ENCODE data around the gene KAT6B. TPM values are rescaled to one million over a fixed set of nuclear protein-coding genes. Genes with fewer than 3 reads are reported as not detected.

The KAT6B gene
- total RNA-seq, 2 experiments from 2014 or later: 23.1 to 26.9 TPM

DNA sequence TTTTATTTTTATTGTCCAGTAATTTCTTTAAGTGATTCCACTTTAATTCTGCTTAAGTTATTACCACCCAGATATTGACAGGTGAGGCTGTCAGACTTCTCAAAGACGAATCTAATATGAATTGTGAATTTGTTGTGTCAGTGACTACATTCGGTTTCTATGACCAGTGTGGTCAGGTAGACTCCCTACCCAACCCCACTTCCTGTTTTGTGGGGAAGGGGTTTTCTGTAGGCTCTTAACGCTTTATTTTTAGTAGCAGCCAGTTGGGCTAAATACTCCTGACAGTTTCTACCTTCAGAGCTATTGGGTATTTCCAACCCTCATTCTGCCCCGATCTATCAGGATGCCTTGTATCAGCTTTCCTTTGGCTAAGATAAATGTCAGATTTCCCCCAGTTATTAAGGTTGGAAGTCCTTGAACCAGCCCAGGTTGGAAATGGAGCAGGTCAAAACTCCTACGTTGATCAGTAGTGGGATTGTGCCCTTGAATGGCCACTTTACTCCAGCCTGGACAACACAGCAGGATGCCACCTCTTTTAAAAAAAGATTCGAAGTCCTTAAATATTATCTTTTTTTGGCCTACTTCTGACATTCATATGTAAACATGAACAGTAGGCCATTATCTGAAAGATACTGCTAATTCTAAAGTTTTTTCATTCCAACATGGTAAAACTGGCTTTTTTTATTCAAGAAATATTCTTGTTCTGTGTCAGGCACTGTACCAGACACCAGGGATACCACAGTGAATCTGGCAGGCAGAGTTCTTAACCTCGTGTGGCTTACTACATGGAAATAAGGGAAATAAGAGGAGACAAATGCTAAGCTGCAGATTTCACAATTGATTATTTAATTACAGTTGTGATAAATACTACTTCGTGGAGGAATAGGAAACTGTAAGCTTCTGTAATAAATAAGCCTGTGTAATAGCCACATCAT lies 151.8 kb downstream of the KAT6B start:
- ChIA-PET CTCF (interaction anchor here (0.5 to 4.6 kb wide), 2 partner anchors 12 to 282 kb away, joined by 5 to 14 read pairs; no protein-coding TSS in a partner anchor), POLR2A (no interaction called here)
- H3K27ac Mint-ChIP-seq: peak overlapping the region; percentile 65
- H3K27me3 Mint-ChIP-seq: no peaks in the 10 kb centered on the region
- no peaks in the 10 kb centered on the region for H3K9me3 Mint-ChIP-seq
- peaks cover 27% of the 10 kb centered on the region for H3K4me1 Mint-ChIP-seq
- peak overlapping the region; percentile 32 for H3K4me3 Mint-ChIP-seq
- H3K36me3 Mint-ChIP-seq (ENCODE audit: low read depth): peaks cover 55% of the 10 kb centered on the region
- DNase-seq: peak; percentile 75

DNA sequence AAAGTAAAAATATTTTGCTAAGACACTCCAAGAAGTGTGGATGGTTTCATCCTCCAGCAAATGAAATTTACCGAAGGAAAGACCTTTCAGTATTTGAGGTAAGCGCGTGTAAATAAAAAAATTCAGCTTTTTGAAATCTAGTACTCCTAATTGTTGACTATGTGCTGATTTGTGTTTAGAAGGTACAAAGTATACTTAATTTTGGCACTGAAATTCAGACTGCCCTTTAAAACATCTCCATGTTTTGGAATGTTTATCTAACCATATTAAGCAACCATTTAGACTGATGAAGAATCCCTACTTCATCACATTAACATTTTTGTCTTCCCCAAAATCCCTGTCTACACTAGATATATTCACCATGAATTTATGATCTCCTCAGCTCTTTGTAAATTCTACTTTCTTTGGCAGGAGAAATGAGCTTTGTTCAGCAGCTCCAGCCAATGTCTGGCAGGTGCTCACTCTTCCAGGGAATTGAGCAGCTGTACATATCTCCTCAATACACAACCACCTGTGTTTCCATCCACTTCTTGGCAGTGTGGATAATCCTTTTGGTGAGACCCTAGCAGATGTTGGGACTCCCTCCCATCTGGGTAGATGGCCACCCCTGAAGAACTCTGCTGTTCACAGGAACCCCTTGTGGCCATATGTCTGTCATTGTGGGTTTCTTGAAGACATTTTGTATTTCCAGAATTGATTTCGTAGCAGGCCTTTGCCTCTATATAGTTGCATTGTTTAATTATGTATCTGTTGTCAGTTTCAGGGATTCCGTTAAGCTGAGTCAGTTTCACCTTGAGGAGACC lies 155.6 kb downstream of the KAT6B start:
- Mint-ChIP-seq H3K36me3 (ENCODE audit: low read depth) (peaks cover 61% of the 10 kb centered on the region), H3K4me3 (no peak overlapping the region), H3K27ac (no peak overlapping the region), H3K9me3 (no peaks in the 10 kb centered on the region), H3K4me1 (peaks cover 19% of the 10 kb centered on the region), H3K27me3 (no peaks in the 10 kb centered on the region)
- DNase-seq: no peak
- ChIA-PET POLR2A (no interaction called here), CTCF (interaction anchor here (0.7 to 1.4 kb wide), 3 partner anchors 9 to 17 kb away, joined by 3 read pairs; no protein-coding TSS in a partner anchor)

DNA sequence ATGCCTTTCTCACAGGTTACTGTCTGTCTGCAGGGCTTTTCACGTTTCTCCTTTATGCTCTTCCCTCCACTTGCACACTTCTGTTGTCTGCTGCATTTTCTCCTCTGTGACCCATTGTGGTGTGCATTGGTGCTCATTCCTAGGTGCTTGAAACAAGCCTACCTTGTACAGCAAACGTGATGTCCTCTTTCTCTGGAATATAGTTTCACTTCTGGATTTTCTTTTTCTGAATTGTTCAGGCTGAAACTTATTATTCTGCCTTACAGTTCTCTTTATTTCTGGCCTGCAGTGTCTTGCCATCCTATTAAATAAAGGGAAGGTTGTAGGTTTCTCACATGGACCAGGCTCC lies 156.2 kb downstream of the KAT6B start:
- H3K27ac Mint-ChIP-seq: no peak overlapping the region
- H3K4me1 Mint-ChIP-seq: peaks cover 16% of the 10 kb centered on the region
- ChIA-PET CTCF (interaction anchor here (1.0 to 1.4 kb wide), 3 partner anchors 9 to 61 kb away, joined by 3 read pairs; no protein-coding TSS in a partner anchor), POLR2A (no interaction called here)
- H3K9me3 Mint-ChIP-seq: no peaks in the 10 kb centered on the region
- DNase-seq: no peak
- H3K4me3 Mint-ChIP-seq: no peak overlapping the region
- H3K36me3 Mint-ChIP-seq (ENCODE audit: low read depth): peaks cover 55% of the 10 kb centered on the region
- no peaks in the 10 kb centered on the region for H3K27me3 Mint-ChIP-seq

DNA sequence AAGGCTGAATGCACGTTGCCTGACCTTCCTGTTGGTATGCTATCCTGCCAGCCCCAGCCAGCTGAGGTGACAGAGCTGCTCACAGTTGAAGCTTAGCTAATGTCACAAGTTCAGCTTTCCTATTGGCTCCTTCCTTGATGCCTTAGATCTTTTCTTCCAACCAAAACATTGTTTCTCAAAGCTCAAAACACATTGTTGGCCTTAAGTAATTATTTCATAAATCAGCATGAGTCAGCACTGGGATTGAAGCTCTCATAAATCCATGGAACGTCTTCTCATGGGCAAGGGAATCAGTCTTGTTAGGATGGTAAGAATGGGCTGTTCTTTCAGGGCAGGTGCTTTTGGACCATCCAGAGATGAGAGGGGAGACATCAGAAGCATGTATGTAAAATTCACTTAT lies 157.0 kb downstream of the KAT6B start:
- H3K27me3 Mint-ChIP-seq: no peaks in the 10 kb centered on the region
- ChIA-PET CTCF (interaction anchor here (1.3 to 1.4 kb wide), 2 partner anchors 8 to 62 kb away, joined by 3 read pairs; no protein-coding TSS in a partner anchor), POLR2A (no interaction called here)
- peaks cover 16% of the 10 kb centered on the region for H3K4me1 Mint-ChIP-seq
- DNase-seq: no peak
- no peak overlapping the region for H3K27ac Mint-ChIP-seq
- H3K4me3 Mint-ChIP-seq: no peak overlapping the region
- no peaks in the 10 kb centered on the region for H3K9me3 Mint-ChIP-seq
- H3K36me3 Mint-ChIP-seq (ENCODE audit: low read depth): peaks cover 50% of the 10 kb centered on the region

DNA sequence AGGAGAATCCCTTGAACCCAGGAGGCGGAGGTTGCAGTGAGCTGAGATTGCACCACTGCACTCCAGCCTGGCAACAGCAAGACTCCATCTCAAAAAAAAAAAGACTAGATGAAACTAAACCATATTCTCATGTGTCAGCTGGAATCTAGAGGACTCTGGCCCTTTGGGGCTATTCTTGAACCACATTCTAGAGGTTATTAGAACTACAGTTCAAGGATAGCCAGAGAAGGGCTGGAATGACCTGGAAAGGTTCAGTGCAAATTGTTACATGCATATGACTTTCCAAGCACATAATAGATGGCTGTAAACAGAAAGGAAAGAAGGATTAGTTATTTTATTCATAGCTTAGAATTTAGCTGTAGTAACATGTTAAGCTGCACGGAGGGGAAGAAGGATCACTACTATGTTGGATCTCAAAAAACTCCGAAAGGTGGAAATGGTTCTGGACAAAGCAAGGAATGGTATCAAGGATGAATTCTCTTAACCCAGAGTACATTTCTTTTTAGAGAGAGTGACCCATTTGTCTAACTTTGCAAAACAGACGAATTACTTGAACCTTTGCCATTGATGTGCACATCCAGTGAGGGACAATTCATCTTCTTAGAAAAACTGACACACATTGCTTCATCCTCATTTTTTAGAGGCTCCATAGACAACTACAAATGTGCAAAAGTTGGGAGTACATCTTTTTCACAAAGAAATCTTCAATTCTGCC lies 161.1 kb downstream of the KAT6B start:
- ChIA-PET POLR2A (no interaction called here), CTCF (interaction anchor here (1.5 kb wide), 3 partner anchors 11 to 20 kb away, joined by 3 to 4 read pairs (median 4); no protein-coding TSS in a partner anchor)
- Mint-ChIP-seq H3K4me1 (peaks cover 22% of the 10 kb centered on the region), H3K27ac (no peak overlapping the region), H3K9me3 (no peaks in the 10 kb centered on the region), H3K36me3 (ENCODE audit: low read depth) (peaks cover 32% of the 10 kb centered on the region), H3K27me3 (no peaks in the 10 kb centered on the region), H3K4me3 (no peak overlapping the region)
- no peak for DNase-seq

DNA sequence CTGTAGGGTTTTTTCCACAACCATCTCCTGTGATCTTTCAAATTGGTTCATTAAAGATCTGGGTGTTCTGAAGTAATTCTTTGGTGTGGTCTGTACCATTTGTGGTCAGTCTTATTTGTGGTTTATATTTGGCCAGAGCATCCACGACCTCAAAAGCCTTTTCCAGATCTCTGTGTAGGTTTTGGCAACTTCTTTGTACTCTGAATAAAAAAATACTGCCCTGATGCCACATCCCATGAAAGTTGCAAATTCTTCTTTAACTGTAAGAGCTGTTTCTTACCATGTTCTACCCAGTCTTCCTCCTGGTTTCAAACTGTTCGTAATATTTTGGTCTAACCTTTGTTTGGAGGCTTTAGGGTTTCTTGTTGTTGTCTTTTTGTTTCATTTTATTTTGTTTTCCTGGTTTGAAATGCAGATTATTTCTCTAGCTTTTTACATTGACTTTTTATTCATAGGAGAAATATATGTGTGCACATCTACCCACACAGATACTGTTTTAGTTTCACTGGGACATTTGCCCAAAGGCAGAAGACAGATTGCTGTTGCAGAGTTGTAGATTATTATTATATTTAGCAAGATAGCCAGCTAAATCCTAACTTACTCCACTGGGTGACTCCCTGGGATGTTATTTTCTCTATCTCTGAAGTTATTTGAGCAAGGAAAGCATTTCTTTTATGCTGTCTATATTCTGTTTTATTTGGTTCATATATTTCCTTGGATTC lies 161.8 kb downstream of the KAT6B start:
- Mint-ChIP-seq H3K9me3 (no peaks in the 10 kb centered on the region), H3K27ac (no peak overlapping the region), H3K36me3 (ENCODE audit: low read depth) (peaks cover 32% of the 10 kb centered on the region), H3K4me3 (no peak overlapping the region), H3K4me1 (peaks cover 22% of the 10 kb centered on the region), H3K27me3 (no peaks in the 10 kb centered on the region)
- POLR2A ChIA-PET: no interaction called here
- DNase-seq: no peak
- CTCF ChIA-PET: interaction anchor here (0.6 to 4.3 kb wide), 2 partner anchors 10 to 723 kb away, joined by 4 to 14 read pairs; no protein-coding TSS in a partner anchor

DNA sequence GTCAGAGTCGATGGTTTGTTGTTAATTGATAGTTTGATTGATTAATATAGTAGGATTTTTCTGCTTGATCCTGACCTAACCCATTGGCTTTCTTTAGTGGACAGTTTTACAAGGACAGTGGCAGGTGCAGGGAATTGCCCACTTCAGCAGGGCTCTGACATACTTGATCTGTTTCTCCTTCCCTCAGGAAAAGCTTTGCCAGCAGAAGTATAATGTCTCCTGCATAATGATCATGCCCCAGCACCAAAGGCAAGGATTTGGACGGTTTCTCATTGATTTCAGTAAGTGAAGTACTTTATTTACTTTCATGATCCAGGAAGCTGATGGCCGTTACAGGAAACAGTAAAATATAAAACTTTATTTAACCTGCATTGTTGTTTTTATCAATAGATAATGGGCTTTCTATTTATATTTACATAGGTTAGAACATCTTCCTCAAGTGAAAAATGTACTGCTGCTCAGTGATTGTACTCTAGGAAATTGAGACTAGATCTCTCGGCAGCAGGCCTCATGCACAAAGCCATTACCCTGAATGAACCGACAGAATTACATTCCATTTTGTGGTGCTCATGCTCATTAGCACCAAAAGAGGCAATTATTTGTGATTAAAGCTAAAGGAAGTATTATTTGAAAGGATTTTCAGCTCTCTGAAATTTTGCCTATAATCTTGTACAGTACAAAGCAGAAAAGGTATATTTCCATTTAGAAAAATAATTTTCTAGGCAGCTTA lies 162.6 kb downstream of the KAT6B start:
- peaks cover 25% of the 10 kb centered on the region for H3K36me3 Mint-ChIP-seq (ENCODE audit: low read depth)
- CTCF ChIA-PET: interaction anchor here (0.6 to 4.3 kb wide), 3 partner anchors 11 to 724 kb away, joined by 3 to 14 read pairs (median 4); no protein-coding TSS in a partner anchor
- H3K4me3 Mint-ChIP-seq: no peak overlapping the region

DNA sequence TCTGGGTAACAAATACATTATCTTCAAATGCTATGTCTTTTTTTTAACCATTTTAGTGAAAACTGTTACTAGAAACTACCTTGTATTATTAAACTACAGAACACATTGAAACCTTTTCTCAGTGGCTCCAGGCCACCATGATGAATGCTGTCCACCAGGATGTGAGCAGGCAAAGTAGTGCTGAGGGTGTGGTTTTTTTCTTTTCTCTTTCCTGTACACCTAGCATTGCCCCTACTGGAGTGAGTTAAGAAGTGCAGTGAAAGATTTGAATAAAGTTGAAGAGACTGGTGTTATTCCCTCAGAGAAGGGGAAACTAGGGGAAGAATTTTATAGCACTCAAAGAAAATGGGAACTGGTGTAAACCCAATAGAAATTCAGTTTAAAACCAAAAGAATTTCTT lies 165.0 kb downstream of the KAT6B start:
- Mint-ChIP-seq H3K4me1 (peaks cover 34% of the 10 kb centered on the region), H3K36me3 (ENCODE audit: low read depth) (peaks cover 23% of the 10 kb centered on the region), H3K27me3 (no peaks in the 10 kb centered on the region), H3K4me3 (no peak overlapping the region), H3K27ac (no peak overlapping the region), H3K9me3 (no peaks in the 10 kb centered on the region)
- no peak for DNase-seq
- ChIA-PET POLR2A (no interaction called here), CTCF (interaction anchor here (1.1 to 4.3 kb wide), 5 partner anchors 9 to 17 kb away, joined by 3 to 14 read pairs (median 4); no protein-coding TSS in a partner anchor)

More for the DNA sequence above, 162.6 kb downstream of the KAT6B start:
- H3K9me3 Mint-ChIP-seq: no peaks in the 10 kb centered on the region
- POLR2A ChIA-PET: no interaction called here
- peak overlapping the region; percentile 14 for H3K27ac Mint-ChIP-seq
- H3K4me1 Mint-ChIP-seq: peaks cover 22% of the 10 kb centered on the region
- no peaks in the 10 kb centered on the region for H3K27me3 Mint-ChIP-seq
- no peak for DNase-seq

DNA sequence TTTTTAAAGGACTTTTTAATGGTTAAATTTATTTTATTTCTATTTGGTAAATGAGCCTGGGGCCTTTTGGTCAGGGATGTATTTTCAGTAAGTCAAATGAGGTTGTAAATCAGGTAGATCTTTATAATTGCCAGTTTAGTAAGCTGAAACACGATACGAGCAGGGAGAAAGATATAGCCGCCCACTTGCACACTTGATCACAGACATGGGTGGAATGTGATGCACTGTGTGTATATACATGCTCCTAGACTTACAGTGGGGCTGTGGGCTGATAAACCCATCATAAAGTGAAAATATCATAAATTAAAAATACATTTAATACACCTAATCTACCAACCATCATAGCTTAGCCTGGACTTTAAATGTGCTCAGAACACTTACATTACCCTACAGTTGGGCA lies 165.7 kb downstream of the KAT6B start:
- ChIA-PET CTCF (interaction anchor here (1.1 to 4.3 kb wide), 4 partner anchors 9 to 42 kb away, joined by 3 to 14 read pairs (median 4); no protein-coding TSS in a partner anchor), POLR2A (no interaction called here)
- no peaks in the 10 kb centered on the region for H3K27me3 Mint-ChIP-seq
- H3K4me1 Mint-ChIP-seq: peaks cover 34% of the 10 kb centered on the region
- H3K36me3 Mint-ChIP-seq (ENCODE audit: low read depth): peaks cover 21% of the 10 kb centered on the region
- H3K27ac Mint-ChIP-seq: no peak overlapping the region
- no peak for DNase-seq
- H3K9me3 Mint-ChIP-seq: no peaks in the 10 kb centered on the region
- H3K4me3 Mint-ChIP-seq: no peak overlapping the region

DNA sequence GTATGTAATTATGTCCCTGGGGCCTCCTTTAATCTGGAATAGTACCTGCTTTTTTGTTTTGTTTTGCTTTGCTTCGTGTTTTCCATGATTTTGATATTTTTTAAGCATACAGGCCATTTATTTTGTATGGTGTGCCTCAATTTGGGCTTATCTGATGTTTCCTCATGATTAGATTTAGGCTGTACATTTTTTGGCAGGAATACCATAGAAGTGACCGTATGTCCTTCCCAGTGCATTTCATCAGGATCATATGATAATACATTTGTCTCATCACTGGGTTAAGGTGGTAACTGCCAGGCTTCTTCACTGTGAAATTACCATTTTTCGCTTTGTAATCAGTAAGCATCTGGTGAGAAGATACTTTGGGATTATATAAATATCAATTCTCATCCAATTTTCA lies 167.2 kb downstream of the KAT6B start:
- CTCF ChIA-PET: interaction anchor here (1.5 kb wide), 1 partner anchor 11 kb away, joined by 4 read pairs; no protein-coding TSS in a partner anchor
- Mint-ChIP-seq H3K27me3 (no peaks in the 10 kb centered on the region), H3K36me3 (ENCODE audit: low read depth) (peaks cover 21% of the 10 kb centered on the region), H3K27ac (no peak overlapping the region), H3K9me3 (no peaks in the 10 kb centered on the region), H3K4me1 (peaks cover 22% of the 10 kb centered on the region), H3K4me3 (no peak overlapping the region)
- POLR2A ChIA-PET: no interaction called here
- DNase-seq: no peak

DNA sequence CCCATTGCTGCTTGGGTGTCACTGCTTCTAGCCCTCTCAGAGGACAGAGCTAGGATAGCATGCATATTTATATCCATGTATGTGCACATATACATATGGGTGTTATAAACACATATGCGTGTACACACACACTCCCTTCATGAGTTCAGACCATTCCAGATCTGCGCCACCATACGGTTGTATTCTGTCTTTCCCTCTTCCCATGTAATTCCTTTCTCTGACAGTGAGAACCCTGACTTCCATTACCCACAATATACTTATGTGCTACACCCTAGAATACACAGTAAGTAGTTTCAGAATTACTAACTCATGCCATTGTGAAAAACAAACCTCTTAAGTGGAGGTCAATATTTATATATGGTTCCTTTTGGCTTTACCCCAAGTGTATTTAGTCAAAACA lies 168.5 kb downstream of the KAT6B start:
- POLR2A ChIA-PET: no interaction called here
- CTCF ChIA-PET: interaction anchor here (0.7 to 1.5 kb wide), 2 partner anchors 10 to 275 kb away, joined by 3 to 4 read pairs; no protein-coding TSS in a partner anchor
- Mint-ChIP-seq H3K4me3 (no peak overlapping the region), H3K36me3 (ENCODE audit: low read depth) (peaks cover 21% of the 10 kb centered on the region), H3K4me1 (peaks cover 19% of the 10 kb centered on the region), H3K27me3 (no peaks in the 10 kb centered on the region), H3K27ac (no peak overlapping the region), H3K9me3 (no peaks in the 10 kb centered on the region)
- no peak for DNase-seq

Measured in activated CD4-positive, alpha-beta T cell treated with anti-CD3 and anti-CD28 coated beads, Interleukin-2, amount 10 ng/mL, durations not matched to agents 7 days and 5 days (primary cell).